Measurements from ENCODE around the gene SIMC1. TPM values are rescaled to one million over a fixed set of nuclear protein-coding genes. Genes with fewer than 3 reads are reported as not detected.
"Not testable (repeated sequence)": the region's sequence is repeated elsewhere in the genome, so short reads cannot be mapped to it uniquely, and the experiment has no call there.

Gene SIMC1
- 10 to 100 TPM; 24.6 to 36.9 TPM for total RNA-seq

DNA sequence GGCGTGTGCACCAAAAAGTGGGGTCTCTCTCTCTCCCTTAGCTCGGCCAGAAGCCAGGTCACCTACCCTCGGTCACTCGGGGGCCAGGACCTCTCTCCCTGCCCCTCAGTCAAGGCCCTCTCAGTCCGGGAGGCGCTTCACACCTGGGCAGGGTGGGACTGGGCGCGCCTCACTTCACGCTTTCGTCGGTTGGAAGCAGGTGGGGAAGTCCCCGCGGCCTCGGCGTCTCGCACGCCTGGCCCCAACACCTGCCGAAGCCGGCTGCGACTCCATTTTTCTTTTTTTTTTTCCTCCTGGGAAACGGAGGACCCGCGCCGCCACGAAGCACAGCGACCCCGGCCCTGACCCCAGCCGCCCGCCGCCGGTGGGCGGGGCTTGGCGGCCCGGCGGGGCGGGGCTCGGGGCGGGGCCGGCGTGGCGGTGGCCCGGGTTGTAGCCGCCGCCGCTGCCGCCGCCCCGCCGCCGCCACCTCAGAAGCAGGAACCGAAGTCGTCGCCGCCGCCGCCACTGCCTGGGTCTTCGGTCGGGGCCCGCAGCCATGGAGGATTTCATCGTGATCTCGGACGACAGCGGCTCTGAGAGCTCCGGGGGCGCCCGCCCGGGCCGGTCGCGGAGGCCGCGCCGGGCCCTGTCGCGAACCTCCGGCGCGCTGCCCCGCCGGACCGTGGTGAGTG, at the start of gene SIMC1:
Gene SIMC1, plus strand, starts transcription at position 454 of the 674 bp plus-strand sequence. Its CDS starts 85 bp downstream, at position 539.
- H3K36me3 Mint-ChIP-seq; CTCF ChIA-PET; H3K9me3 Mint-ChIP-seq (ENCODE audit: low read depth); H3K27me3 Mint-ChIP-seq: not testable (repeated sequence)
- Mint-ChIP-seq H3K27ac (peak within 1 kb of the TSS; percentile 78), H3K4me3 (peak within 1 kb of the TSS; percentile 69), H3K4me1 (peaks cover 11% of the 10 kb centered on the region)
- DNase-seq: peak; percentile 53
- ATAC-seq: peak; percentile 77

DNA sequence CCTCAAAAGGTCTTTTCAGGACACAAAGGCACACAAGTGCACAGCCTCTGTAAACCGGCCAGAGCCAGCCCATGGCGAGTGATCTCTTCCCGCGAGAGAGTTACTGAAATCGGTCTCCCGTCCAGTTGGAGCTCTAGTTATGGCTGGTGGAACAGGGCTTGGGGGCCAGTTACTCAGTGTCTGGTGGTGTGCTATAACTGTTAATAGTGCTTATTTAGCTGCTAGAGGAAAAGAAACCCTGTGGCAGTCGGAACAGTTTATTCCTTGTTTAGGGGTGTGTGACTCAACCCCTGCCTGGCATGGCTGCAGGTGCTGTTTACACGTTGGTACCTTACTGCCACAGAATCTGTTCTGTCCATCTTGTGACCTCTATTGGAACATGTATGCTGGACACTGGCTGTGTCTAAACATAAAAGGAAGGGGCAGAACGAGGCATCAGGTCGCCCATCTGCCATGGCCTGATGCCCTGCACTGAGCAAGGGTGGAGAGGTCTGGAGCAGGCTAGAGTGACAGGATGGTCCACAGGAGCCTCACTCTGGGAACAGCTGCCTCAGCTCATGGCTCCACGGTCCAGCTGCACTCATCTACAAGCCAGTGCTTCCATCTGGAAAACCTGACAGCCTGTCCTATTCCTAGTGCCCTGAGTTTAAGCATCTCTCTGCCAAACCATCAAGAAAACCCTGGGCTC, 49.6 kb upstream of the SIMC1 start:
- Mint-ChIP-seq H3K36me3 (no peaks in the 10 kb centered on the region), H3K27me3 (peaks cover 11% of the 10 kb centered on the region), H3K9me3 (ENCODE audit: low read depth) (no peaks in the 10 kb centered on the region), H3K27ac (no peak overlapping the region), H3K4me3 (no peak overlapping the region), H3K4me1 (no peaks in the 10 kb centered on the region)
- CTCF ChIA-PET: no interaction called here
- ATAC-seq (no peak), DNase-seq (no peak)

- no peaks in the 10 kb centered on the region for H3K4me1 Mint-ChIP-seq
- H3K27ac Mint-ChIP-seq: no peak overlapping the region
- H3K36me3 Mint-ChIP-seq: no peaks in the 10 kb centered on the region
- no peak for DNase-seq
- ATAC-seq: no peak
- CTCF ChIA-PET: no interaction called here
- no peak overlapping the region for H3K4me3 Mint-ChIP-seq
- H3K9me3 Mint-ChIP-seq (ENCODE audit: low read depth): no peaks in the 10 kb centered on the region
- peaks cover 7% of the 10 kb centered on the region for H3K27me3 Mint-ChIP-seq
Measured at GRCh38 chr5:176189857-176190256, 48.4 kb upstream of the SIMC1 start.

GRCh38 chr5:176190886-176191755, 47.1 kb upstream of the SIMC1 start:
- CTCF ChIA-PET: no interaction called here

DNA sequence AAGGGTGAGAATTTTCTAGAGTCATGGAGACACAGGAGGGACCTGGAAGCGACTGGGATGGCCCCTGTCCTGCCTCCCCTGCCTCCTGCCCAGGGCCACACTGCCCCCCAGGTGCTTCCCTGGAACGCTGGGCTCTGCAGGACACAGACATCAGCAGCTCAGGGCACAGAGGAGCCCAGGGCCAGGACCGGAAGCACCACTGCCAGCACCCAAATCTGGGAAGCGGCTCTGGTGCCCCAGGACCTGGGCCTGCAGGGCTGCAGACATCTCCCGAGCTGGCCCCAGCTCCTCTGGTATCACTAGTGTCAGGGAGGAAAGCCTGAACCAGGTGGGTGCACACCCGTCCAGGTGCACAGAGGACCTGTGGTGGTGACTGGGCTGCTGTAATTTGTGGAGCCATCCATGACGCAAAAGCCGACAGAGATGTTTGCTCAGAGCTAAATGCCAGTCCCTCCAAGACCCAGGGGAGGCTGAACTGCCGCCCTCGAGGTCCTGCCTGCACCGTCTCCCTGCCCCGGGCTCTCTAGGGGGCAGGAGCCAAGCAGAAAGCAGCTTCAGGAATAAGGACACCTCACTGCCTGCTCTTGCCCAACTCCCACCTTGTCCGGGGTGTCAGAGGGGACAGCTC, 46.0 kb upstream of the SIMC1 start:
- H3K36me3 Mint-ChIP-seq: no peaks in the 10 kb centered on the region
- peaks cover 5% of the 10 kb centered on the region for H3K4me1 Mint-ChIP-seq
- H3K27ac Mint-ChIP-seq: no peak overlapping the region
- no peak for ATAC-seq
- CTCF ChIA-PET: no interaction called here
- no peak overlapping the region for H3K4me3 Mint-ChIP-seq
- H3K9me3 Mint-ChIP-seq (ENCODE audit: low read depth): no peaks in the 10 kb centered on the region
- no peak for DNase-seq
- peaks cover 13% of the 10 kb centered on the region for H3K27me3 Mint-ChIP-seq

More at GRCh38 chr5:176190886-176191755, 47.1 kb upstream of the SIMC1 start:
- Mint-ChIP-seq H3K4me1 (peaks cover 5% of the 10 kb centered on the region), H3K27me3 (peaks cover 12% of the 10 kb centered on the region), H3K4me3 (no peak overlapping the region), H3K9me3 (ENCODE audit: low read depth) (no peaks in the 10 kb centered on the region), H3K27ac (no peak overlapping the region), H3K36me3 (no peaks in the 10 kb centered on the region)
- no peak for DNase-seq
- ATAC-seq: no peak

GRCh38 chr5:176192722-176193117, 45.5 kb upstream of the SIMC1 start:
- H3K4me3 Mint-ChIP-seq; ATAC-seq; H3K9me3 Mint-ChIP-seq (ENCODE audit: low read depth); CTCF ChIA-PET; H3K36me3 Mint-ChIP-seq; H3K27ac Mint-ChIP-seq; H3K4me1 Mint-ChIP-seq: not testable (repeated sequence)
- peak; percentile 9 for DNase-seq
- H3K27me3 Mint-ChIP-seq: peaks cover 13% of the 10 kb centered on the region

GRCh38 chr5:176193636-176194035, 44.6 kb upstream of the SIMC1 start:
- H3K27ac Mint-ChIP-seq; DNase-seq; H3K9me3 Mint-ChIP-seq (ENCODE audit: low read depth); H3K4me1 Mint-ChIP-seq; H3K4me3 Mint-ChIP-seq; ATAC-seq; H3K36me3 Mint-ChIP-seq; CTCF ChIA-PET: not testable (repeated sequence)
- H3K27me3 Mint-ChIP-seq: peaks cover 18% of the 10 kb centered on the region

DNA sequence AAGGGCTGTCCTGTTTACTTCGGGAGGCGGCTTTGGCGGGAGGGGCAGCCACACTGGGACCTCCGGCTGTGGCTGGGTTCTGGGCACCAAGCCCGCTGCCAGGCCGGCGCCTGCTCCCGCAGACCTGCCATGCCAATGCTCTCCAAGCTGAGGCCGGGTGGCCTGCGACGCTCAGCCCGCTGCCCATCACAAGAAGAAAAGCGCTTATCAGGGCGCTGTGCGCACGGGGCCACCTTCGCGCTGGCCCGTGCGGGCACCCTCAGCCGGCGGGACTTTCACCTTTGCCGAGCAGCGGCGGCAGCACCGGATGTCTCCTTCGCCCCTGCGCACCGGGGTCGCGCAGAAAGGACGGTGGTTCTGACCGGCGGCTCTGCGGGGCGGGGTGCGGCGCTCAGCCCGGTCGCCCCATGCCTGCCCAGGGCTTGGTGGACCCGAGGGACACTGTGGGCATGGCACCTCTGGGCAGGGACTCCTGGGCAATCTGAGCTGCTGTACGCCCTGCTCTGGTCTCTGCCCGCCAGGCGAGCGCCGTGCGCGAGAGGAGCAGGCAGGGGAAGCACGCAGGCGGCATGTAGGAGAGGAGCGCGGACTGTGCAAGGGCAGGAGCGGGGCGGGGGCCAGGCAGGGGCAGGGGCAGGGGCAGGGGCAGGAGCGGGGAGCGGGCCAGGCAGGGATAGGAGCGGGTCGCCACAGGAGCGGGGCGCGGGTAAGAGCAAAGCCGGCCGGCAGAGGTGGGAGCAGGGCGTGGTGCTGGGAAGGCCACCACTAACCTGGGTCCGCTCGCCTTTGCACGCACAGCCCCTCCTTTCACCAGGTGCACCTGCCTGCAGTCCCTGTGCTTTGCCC, 43.8 kb upstream of the SIMC1 start:
- H3K36me3 Mint-ChIP-seq; H3K4me3 Mint-ChIP-seq; H3K4me1 Mint-ChIP-seq; H3K9me3 Mint-ChIP-seq (ENCODE audit: low read depth); CTCF ChIA-PET; H3K27ac Mint-ChIP-seq: not testable (repeated sequence)
- ATAC-seq (peak; percentile 72), DNase-seq (peak; percentile 38)
- H3K27me3 Mint-ChIP-seq: peaks cover 23% of the 10 kb centered on the region

- not testable (repeated sequence) for H3K4me3 Mint-ChIP-seq, ATAC-seq
Measured at GRCh38 chr5:176195084-176195413, 43.2 kb upstream of the SIMC1 start.

GRCh38 chr5:176195487-176196207, 42.6 kb upstream of the SIMC1 start:
- ATAC-seq; H3K36me3 Mint-ChIP-seq; H3K4me1 Mint-ChIP-seq; H3K9me3 Mint-ChIP-seq (ENCODE audit: low read depth); H3K27ac Mint-ChIP-seq; CTCF ChIA-PET; H3K4me3 Mint-ChIP-seq: not testable (repeated sequence)
- peak; percentile 34 for DNase-seq
- peaks cover 32% of the 10 kb centered on the region for H3K27me3 Mint-ChIP-seq

More at GRCh38 chr5:176195084-176195413, 43.2 kb upstream of the SIMC1 start:
- H3K27ac Mint-ChIP-seq; H3K4me1 Mint-ChIP-seq; CTCF ChIA-PET; H3K9me3 Mint-ChIP-seq (ENCODE audit: low read depth); H3K36me3 Mint-ChIP-seq: not testable (repeated sequence)
- peak; percentile 11 for DNase-seq
- H3K27me3 Mint-ChIP-seq: peaks cover 29% of the 10 kb centered on the region

DNA sequence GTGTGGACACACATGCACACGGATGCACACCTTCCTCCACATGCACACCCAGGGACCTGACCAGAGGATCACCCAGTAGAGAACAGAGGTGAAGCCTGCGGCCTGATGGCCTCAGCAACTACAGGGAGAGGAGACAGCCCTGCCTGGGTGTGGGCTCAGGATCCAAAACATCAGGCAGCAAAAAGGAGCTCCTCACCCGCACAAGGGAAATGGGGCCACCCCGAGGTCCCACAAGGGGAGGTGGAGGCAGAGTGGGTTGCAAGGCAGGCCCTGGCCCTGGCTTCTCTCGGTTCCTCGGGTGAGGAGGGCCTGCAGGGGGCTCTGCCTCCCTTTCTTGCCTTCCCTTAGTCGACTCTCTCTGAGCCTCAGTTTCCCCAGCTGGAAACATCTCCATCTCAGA, 41.4 kb upstream of the SIMC1 start:
- H3K4me1 Mint-ChIP-seq; H3K9me3 Mint-ChIP-seq (ENCODE audit: low read depth); CTCF ChIA-PET; ATAC-seq; H3K36me3 Mint-ChIP-seq; DNase-seq; H3K27ac Mint-ChIP-seq; H3K4me3 Mint-ChIP-seq: not testable (repeated sequence)
- H3K27me3 Mint-ChIP-seq: peaks cover 32% of the 10 kb centered on the region

- DNase-seq; H3K4me1 Mint-ChIP-seq; H3K36me3 Mint-ChIP-seq; CTCF ChIA-PET; H3K9me3 Mint-ChIP-seq (ENCODE audit: low read depth); ATAC-seq; H3K4me3 Mint-ChIP-seq; H3K27ac Mint-ChIP-seq: not testable (repeated sequence)
- H3K27me3 Mint-ChIP-seq: peaks cover 32% of the 10 kb centered on the region
Measured at GRCh38 chr5:176197234-176197858, 40.9 kb upstream of the SIMC1 start.
